ENCODE results near the gene SIK3.

The SIK3 gene

GRCh38 chr11:116901211-116901610, 197.0 kb downstream of the SIK3 start:
- TF ChIP-seq ZNF274 (IDR thresholded peaks at IDR 0.05; ENCODE audit: low read depth, low read length): no peak
- no peak overlapping the region for H3K4me3 ChIP-seq (ENCODE audit: low read length)

DNA sequence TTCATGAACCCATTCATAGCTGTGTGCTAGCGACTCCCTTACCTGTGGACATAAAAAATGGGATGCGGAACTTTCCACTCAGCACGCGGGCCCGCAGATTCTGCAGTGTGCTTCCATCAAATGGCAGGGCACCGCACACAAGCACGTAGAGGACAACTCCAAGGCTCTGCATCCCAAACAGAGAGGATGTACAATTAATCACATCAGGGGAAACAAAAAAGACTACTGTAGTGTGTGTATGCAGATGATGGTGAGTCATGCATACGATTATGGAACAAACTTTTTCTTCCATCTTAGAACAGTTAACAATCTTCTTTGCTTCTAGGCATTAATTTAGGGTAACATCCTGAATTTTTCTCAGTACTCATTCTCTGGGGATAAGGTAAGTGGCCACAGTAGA, 202.0 kb downstream of the SIK3 start:
- TF ChIP-seq ZNF274 (IDR thresholded peaks at IDR 0.05; ENCODE audit: low read depth, low read length): no peak
- H3K4me3 ChIP-seq (ENCODE audit: low read length): no peak overlapping the region

GRCh38 chr11:116895048-116895757, 203.0 kb downstream of the SIK3 start:
- no peak overlapping the region for H3K4me3 ChIP-seq (ENCODE audit: low read length)
- no peak for TF ChIP-seq ZNF274 (IDR thresholded peaks at IDR 0.05; ENCODE audit: low read depth, low read length)

- H3K4me3 ChIP-seq (ENCODE audit: low read length): no peak overlapping the region
- no peak for TF ChIP-seq ZNF274 (IDR thresholded peaks at IDR 0.05; ENCODE audit: low read depth, low read length)
Measured at GRCh38 chr11:116893906-116894305, 204.3 kb downstream of the SIK3 start.

DNA sequence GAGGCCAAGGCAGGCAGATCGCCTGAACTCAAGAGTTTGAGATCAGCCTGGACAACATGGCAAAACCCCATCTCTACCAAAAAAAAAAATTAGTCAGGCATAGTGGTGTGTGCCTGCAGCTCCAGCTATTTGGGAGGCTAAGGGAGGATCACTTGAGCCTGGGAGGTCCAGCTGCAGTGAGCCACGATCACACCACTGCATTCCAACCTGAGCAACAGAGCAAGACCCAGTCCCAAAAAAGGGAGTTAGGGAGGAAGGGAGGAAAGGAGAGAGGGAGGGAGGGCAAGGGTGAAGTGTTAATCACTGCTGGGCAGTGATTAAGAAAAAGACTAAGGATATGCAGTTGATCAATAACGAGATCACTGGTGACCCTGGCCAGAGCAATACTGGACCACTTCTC, 204.8 kb downstream of the SIK3 start:
- no peak for TF ChIP-seq ZNF274 (IDR thresholded peaks at IDR 0.05; ENCODE audit: low read depth, low read length)
- H3K4me3 ChIP-seq (ENCODE audit: low read length): no peak overlapping the region

DNA sequence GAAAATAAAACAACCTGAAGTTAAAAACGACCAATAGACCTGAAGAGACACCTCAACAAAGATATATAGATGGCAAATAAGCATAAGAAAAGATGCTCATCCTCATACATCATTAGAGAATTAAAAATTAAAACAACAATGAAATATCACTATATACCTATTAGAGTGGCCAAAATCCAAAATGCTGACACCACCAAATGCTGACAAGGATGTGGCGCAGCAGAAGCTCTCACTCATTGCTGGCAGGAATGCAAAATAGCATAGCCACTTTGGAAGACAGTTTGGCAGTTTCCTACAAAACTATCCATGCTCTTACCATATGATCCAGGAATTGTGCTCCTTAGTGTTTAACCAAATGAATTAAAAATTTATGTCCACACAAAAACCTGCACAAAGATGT, 205.9 kb downstream of the SIK3 start:
- TF ChIP-seq ZNF274 (IDR thresholded peaks at IDR 0.05; ENCODE audit: low read depth, low read length): no peak

DNA sequence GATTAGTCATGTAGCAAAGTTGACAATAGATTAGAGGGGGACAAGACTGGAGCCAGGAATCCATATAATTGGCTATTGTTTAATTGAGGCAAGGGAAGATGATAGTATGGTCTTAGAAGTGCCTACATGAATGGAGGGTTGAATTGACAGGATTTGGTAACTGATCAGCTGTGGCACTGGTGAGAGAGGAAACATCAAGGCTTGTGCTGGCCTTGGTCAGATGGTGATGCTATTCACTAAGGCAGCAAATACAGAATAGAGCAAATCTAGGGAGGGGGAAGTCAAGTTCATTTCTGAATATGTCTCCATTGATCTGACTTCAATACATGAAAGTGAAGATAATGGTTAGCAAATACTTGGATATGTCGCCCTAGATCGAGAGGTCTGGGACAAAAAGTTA, 206.5 kb downstream of the SIK3 start:
- no peak for TF ChIP-seq ZNF274 (IDR thresholded peaks at IDR 0.05; ENCODE audit: low read depth, low read length)
- H3K4me3 ChIP-seq (ENCODE audit: low read length): no peak overlapping the region

More for the DNA sequence above, 205.9 kb downstream of the SIK3 start:
- H3K4me3 ChIP-seq (ENCODE audit: low read length): no peak overlapping the region

GRCh38 chr11:116890607-116891006, 207.6 kb downstream of the SIK3 start:
- TF ChIP-seq ZNF274 (IDR thresholded peaks at IDR 0.05; ENCODE audit: low read depth, low read length): no peak
- no peak overlapping the region for H3K4me3 ChIP-seq (ENCODE audit: low read length)

GRCh38 chr11:116890193-116890592, 208.0 kb downstream of the SIK3 start:
- H3K4me3 ChIP-seq (ENCODE audit: low read length): no peak overlapping the region
- no peak for TF ChIP-seq ZNF274 (IDR thresholded peaks at IDR 0.05; ENCODE audit: low read depth, low read length)

DNA sequence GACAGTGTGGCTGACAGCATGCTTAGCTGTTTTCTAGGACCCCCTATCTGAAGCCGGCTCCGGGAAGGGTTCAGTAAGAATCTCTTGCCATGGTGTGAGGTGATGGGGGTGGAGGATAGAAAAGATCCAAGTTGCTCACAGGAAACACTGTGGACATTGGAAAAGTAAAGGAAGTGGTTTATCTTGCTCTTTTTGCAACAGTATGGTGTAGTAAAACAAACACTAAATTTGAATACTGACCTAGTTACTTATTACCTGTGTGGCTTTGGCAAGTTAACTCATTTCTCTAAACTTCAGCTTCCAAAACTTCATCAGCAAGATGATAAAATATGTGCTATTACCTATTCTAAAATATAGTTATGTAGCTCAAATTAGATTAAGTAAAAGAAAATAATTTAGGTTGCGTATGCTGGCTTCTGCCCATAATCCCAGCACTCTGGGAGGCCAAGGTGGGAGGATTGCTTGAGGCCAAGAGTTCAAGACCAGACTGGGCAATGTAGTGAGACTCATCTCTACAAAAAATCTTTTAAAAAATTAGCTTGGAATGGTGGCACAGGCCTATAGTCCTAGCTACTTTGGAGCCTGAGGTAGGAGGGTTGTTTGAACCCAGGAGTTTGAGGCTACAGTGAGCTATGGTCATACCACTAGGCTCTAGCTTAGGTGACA, 209.2 kb downstream of the SIK3 start:
- peak overlapping the region; percentile 50; the same call in 1 of the 2 replicates for H3K4me3 ChIP-seq (ENCODE audit: low read length)
- TF ChIP-seq ZNF274 (IDR thresholded peaks at IDR 0.05; ENCODE audit: low read depth, low read length): no peak

GRCh38 chr11:116888024-116888423, 210.2 kb downstream of the SIK3 start:
- no peak overlapping the region for H3K4me3 ChIP-seq (ENCODE audit: low read length)
- no peak for TF ChIP-seq ZNF274 (IDR thresholded peaks at IDR 0.05; ENCODE audit: low read depth, low read length)

DNA sequence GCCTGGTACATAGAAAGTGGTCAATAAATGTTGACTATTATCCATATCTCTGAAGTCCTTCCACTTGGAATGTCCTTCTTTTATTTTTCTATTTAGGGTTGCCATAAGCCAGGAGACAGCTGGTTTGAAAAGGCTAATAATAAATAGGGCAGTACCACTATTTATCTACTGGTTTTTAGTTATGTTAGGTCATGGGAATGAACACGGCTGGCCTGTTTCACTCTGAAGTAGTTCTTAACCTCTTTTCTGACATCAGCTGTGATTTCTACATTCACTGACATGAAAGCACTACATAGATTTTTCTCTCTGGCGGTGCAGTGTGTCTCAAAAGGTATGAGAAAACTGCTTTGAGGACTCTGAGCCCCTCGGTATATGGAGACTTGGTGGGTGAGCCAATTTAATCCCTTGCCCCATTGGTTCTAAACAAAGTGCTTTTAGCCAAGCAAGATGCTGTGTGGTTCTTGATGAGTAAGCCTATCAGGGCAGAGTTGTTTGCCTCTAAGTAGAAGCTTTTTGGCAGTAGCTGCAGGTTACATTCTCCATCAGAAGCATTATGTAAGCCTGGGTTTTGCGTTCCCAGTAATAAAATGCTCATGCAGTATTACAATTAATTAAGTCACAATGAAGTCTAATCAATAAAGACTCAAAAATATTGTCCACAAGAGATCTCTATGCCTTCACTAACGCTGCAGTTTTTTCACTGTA, 212.1 kb downstream of the SIK3 start:
- TF ChIP-seq ZNF274 (IDR thresholded peaks at IDR 0.05; ENCODE audit: low read depth, low read length): no peak
- H3K4me3 ChIP-seq (ENCODE audit: low read length): no peak overlapping the region

DNA sequence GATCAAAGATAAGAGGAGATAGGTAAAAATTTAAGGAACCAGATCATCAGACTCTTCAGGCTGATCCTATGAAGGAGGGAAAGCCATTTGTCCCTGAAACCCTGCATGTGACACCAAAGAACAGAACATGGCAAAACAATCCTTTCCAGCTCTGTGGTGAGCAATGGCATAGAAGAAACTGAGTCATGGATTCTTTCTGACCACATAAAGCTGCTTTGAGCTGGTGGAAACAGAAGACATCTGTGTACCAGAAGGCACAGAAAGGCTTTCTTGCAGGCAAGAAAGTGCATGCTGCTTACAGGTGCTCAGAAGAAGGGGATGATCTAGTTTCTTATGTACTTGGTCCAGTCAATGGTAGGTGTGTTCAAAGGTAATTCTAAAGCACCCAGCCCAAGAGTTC, 215.8 kb downstream of the SIK3 start:
- no peak for TF ChIP-seq ZNF274 (IDR thresholded peaks at IDR 0.05; ENCODE audit: low read depth, low read length)
- H3K4me3 ChIP-seq (ENCODE audit: low read length): no peak overlapping the region

- no peak overlapping the region for H3K4me3 ChIP-seq (ENCODE audit: low read length)
- no peak for TF ChIP-seq ZNF274 (IDR thresholded peaks at IDR 0.05; ENCODE audit: low read depth, low read length)
Measured at GRCh38 chr11:116881143-116881542, 217.1 kb downstream of the SIK3 start.
